ENCODE results near the gene TOX2.

Gene TOX2

GRCh38 chr20:44003609-44004008, 89.0 kb downstream of the TOX2 start:
- no peak for DNase-seq

- no peak for DNase-seq
Measured at GRCh38 chr20:44004306-44004915, 89.8 kb downstream of the TOX2 start.

- DNase-seq, result no peak
Measured at GRCh38 chr20:44005661-44006060, 91.0 kb downstream of the TOX2 start.

- DNase-seq, result no peak
Measured at GRCh38 chr20:44006126-44006525, 91.5 kb downstream of the TOX2 start.

- DNase-seq, result no peak
Measured at GRCh38 chr20:44006578-44006977, 91.9 kb downstream of the TOX2 start.

- DNase-seq, result no peak
Measured at GRCh38 chr20:44008806-44009678, 94.4 kb downstream of the TOX2 start.

- no peak for DNase-seq
Measured at GRCh38 chr20:44009679-44009992, 95.0 kb downstream of the TOX2 start.

- no peak for DNase-seq
Measured at GRCh38 chr20:44010162-44010704, 95.6 kb downstream of the TOX2 start.

- DNase-seq, result no peak
Measured at GRCh38 chr20:44011251-44011940, 96.7 kb downstream of the TOX2 start.

GRCh38 chr20:44012466-44013226, 98.0 kb downstream of the TOX2 start:
- DNase-seq, result no peak

GRCh38 chr20:44014807-44015732, 100.4 kb downstream of the TOX2 start:
- no peak for DNase-seq

GRCh38 chr20:44015733-44016103, 101.1 kb downstream of the TOX2 start:
- no peak for DNase-seq

- DNase-seq, result no peak
Measured at GRCh38 chr20:44016525-44016924, 101.9 kb downstream of the TOX2 start.

- no peak for DNase-seq
Measured at GRCh38 chr20:44017211-44017610, 102.6 kb downstream of the TOX2 start.

GRCh38 chr20:44017905-44018258, 103.2 kb downstream of the TOX2 start:
- DNase-seq, result no peak

GRCh38 chr20:44018259-44018941, 103.7 kb downstream of the TOX2 start:
- no peak for DNase-seq

GRCh38 chr20:44018942-44019637, 104.4 kb downstream of the TOX2 start:
- no peak for DNase-seq

GRCh38 chr20:44019638-44020335, 105.1 kb downstream of the TOX2 start:
- peak; percentile 29 to 37 for DNase-seq

- no peak for DNase-seq
Measured at GRCh38 chr20:44020406-44021148, 105.9 kb downstream of the TOX2 start.

Measured in activated CD4-positive, alpha-beta T cell treated with anti-CD3 and anti-CD28 coated beads, Interleukin-2, amount 50 U/mL, for 48 hours (primary cell).